Kidney epithelial cell (primary cell): ENCODE measurements around the gene COX14. TPM values are rescaled to one million over a fixed set of nuclear protein-coding genes. Genes with fewer than 3 reads are reported as not detected.
"Not testable (repeated sequence)": the region's sequence is repeated elsewhere in the genome, so short reads cannot be mapped to it uniquely, and the experiment has no call there.

Experiments
- DNase-seq: peaks from one replicate; pipeline ENCODE4 v3.0.0-alpha.2; 2010; ENCODE audit warnings: low read depth
- H3K27me3 ChIP-seq: 2 replicates; pipeline ENCODE4 v1.6.0; 2011; ENCODE audit warnings: low read length; ENCODE audit not compliant: control insufficient read depth, insufficient read depth
- H3K36me3 ChIP-seq: 2 replicates; pipeline ENCODE4 v1.5.1; 2011; ENCODE audit warnings: low read length; ENCODE audit not compliant: control insufficient read depth, insufficient read depth
- H3K4me3 ChIP-seq: 2 replicates; pipeline ENCODE4 v1.5.1; 2011; ENCODE audit warnings: low read depth, mild to moderate bottlenecking, control low read depth, low read length
- total RNA-seq: library from RNA; depleted of rRNA; stranded (reverse); fragments of >200 nt; gene quantifications from 2 replicates; pipeline ENCODE4 v1.2.3, GENCODE V29; 2015
- TF ChIP-seq, protein P1 (sequence below): IDR thresholded peaks from 2 replicates; pipeline ENCODE4 v1.5.1; 2011; ENCODE audit warnings: mild to moderate bottlenecking, moderate library complexity, low read length, control low read depth, inconsistent platforms; ENCODE audit not compliant: insufficient read depth, poor library complexity, severe bottlenecking

Gene COX14
- total RNA-seq, 1 donor from 2014 or later: 35.5 TPM

DNA sequence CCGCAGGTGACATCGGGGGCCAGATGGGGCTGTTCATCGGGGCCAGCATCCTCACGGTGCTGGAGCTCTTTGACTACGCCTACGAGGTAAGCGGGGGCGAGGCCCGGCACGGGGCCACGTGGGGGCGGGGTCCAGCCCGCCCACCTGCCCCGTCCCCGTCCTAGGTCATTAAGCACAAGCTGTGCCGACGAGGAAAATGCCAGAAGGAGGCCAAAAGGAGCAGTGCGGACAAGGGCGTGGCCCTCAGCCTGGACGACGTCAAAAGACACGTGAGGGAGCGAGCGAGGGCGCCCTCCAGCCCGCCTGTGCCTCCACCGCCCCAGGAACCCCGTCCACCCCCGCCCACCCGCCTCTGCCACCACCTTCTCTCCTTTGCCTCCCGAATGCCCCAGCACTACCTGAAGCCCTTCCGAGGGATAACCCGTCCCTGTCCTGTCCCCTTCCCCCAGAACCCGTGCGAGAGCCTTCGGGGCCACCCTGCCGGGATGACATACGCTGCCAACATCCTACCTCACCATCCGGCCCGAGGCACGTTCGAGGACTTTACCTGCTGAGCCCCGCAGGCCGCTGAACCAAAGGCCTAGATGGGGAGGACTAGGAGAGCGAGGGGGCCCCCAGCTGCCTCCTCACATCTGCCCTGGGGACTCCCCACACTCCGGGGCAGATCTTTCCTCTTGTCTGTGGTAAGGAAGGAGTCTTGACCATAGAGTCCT lies 30.8 kb upstream of the COX14 start:
- Histone ChIP-seq H3K27me3 (peaks cover 3% of the 10 kb centered on the region), H3K36me3 (no peaks in the 10 kb centered on the region), H3K4me3 (no peak overlapping the region)
- TF ChIP-seq, protein P1, sequence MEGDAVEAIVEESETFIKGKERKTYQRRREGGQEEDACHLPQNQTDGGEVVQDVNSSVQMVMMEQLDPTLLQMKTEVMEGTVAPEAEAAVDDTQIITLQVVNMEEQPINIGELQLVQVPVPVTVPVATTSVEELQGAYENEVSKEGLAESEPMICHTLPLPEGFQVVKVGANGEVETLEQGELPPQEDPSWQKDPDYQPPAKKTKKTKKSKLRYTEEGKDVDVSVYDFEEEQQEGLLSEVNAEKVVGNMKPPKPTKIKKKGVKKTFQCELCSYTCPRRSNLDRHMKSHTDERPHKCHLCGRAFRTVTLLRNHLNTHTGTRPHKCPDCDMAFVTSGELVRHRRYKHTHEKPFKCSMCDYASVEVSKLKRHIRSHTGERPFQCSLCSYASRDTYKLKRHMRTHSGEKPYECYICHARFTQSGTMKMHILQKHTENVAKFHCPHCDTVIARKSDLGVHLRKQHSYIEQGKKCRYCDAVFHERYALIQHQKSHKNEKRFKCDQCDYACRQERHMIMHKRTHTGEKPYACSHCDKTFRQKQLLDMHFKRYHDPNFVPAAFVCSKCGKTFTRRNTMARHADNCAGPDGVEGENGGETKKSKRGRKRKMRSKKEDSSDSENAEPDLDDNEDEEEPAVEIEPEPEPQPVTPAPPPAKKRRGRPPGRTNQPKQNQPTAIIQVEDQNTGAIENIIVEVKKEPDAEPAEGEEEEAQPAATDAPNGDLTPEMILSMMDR: no peak
- no peak for DNase-seq

DNA sequence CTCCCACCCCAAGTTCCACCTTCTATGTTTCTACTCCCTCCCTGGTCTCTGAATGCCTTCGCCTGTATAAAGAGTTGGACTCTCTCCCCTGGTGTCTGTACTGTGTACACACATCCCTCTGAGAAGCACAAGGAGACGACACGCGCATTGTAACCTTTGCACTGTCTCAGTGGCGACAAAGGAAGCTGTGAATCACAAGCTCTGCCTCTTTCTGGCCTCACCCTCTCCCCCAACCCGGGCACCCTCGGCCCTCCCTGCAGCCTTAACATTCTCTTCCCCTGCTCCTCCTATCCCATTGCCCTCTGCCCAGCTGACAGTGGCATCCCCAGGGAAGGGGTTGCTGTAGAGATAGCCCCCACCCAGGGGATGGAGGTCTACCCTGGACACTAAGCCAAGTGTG lies 29.4 kb upstream of the COX14 start:
- no peak overlapping the region for H3K4me3 ChIP-seq
- TF ChIP-seq, protein P1: no peak
- no peak for DNase-seq
- H3K36me3 ChIP-seq: no peaks in the 10 kb centered on the region
- H3K27me3 ChIP-seq: peaks cover 3% of the 10 kb centered on the region

DNA sequence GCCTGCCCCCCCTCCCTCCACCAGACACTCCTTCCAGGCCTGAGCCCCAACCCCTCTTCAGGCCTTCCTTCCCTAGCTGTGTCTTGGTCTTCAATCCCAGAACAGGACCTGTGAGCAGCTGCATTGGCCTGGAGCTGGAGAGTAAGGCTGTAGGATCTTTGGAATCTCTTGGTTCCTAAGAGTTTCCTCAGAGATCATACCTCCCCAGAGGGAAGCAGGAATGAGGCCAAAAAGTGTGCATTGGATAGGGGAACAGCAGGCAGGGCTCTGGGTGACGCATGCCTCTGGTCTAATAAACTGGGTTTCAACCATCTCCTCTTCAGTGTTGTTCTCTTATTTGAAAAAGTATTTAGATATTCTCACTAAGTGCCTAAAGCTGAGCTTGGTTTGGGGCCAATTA lies 28.7 kb upstream of the COX14 start:
- Histone ChIP-seq H3K4me3 (no peak overlapping the region), H3K36me3 (no peaks in the 10 kb centered on the region), H3K27me3 (peaks cover 3% of the 10 kb centered on the region)
- TF ChIP-seq, protein P1: no peak
- no peak for DNase-seq

DNA sequence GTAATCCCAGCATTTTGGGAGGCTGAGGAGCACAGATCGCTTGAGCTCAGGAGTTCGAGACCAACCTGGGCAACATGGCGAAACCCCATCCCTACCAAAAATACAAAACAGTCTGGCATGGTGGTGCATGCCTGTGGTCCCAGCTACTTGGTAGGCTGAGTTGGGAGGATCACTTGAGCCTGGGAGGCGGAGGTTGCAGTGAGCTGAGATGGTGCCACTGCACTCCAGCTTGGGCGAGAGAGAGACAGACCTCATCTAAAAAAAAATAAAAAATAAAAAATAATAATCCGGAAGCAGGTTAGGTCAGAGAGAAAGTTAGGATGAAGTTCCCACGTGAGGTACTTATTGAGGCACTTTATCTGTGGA lies 27.6 kb upstream of the COX14 start:
- not testable (repeated sequence) for H3K36me3 ChIP-seq, DNase-seq, H3K27me3 ChIP-seq
- H3K4me3 ChIP-seq: peak overlapping the region; percentile 53

DNA sequence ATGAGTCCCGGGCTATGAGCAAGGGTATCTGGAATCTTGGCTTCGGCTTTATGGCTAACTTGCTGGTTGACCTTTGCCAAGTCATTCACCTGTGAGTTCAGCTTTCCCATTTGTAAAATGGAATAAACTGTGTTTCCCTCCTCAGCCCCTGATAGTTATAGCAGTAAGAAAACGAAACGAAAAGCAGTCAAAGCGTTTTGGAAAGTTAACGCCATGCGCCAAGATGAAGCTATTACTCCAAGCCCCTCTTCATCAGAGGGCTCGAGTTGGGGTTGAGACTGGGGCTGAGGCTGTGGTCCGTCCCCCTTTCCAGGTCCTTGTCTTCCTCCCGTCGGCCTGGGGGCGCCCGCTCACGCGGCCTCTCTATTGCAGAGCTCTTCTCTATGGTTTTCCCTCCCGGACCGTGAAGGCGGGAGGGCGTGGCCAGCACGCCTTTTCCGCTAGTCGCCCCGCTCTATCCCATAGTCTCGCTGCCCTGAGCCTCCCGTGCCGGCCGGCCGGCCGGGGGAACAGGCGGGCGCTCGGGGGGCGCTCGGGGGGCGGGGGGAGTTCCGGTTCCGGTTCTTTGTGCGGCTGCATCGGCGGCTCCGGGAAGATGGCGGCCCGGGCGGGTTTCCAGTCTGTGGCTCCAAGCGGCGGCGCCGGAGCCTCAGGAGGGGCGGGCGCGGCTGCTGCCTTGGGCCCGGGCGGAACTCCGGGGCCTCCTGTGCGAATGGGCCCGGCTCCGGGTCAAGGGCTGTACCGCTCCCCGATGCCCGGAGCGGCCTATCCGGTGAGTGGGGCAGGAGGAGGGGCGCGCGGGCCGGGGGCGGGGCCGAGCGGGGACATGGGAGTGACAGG lies 27.0 kb upstream of the COX14 start, which contains the start of gene SMARCD1:
Gene SMARCD1, plus strand, starts transcription at position 568 of the 840 bp plus-strand sequence. Its CDS starts 28 bp downstream, at position 596.
- DNase-seq: peak; percentile 72
- Histone ChIP-seq H3K4me3 (peak within 1 kb of the TSS; percentile 53), H3K36me3 (peaks cover 1% of the 10 kb centered on the region), H3K27me3 (peaks cover 3% of the 10 kb centered on the region)
- TF ChIP-seq, protein P1: peak; percentile 74

DNA sequence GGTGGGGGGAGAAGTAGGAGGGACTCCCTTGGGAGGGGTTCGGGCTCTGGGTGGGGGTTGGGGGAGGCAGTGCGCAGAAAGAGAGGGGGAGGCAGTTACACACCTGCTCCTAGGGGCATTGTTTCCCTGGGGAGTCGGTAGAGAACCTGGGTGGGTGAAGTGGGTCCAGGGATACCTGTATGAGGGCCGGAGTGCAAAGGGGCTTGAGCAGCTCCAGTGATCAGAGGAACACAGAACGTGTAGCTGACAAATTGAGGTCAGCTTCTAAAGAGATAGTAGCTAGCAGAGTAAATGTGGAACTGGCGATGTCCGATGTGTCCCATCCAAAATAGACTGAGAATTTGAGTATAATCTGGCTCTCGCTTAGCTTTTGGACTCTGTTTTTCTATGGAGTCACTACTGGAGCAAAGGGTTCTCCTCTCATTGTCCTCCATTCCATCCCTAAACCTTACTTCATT lies 26.4 kb upstream of the COX14 start:
- TF ChIP-seq, protein P1: no peak
- Histone ChIP-seq H3K27me3 (peaks cover 3% of the 10 kb centered on the region), H3K4me3 (peak overlapping the region; percentile 53), H3K36me3 (peaks cover 1% of the 10 kb centered on the region)
- DNase-seq: no peak
